IMR-90 (cell line): Measurements from ENCODE around the gene CPTP.

Source experiments
- CEBPB ChIP-seq: IDR thresholded peaks from 2 replicates; pipeline ENCODE4 v1.6.1; 2012; ENCODE audit warnings: low read depth, low read length, improper control_type of control experiment
- CHD1 ChIP-seq: IDR thresholded peaks from 2 replicates; pipeline ENCODE4 v1.6.1; 2012; ENCODE audit warnings: low read depth, low read length, improper control_type of control experiment
- NFE2L2 ChIP-seq: fragments of 150-350 bp; IDR thresholded peaks from 2 replicates; pipeline ENCODE4 v1.6.1; 2016; ENCODE audit warnings: low read depth, mild to moderate bottlenecking, low read length
- POLR2A ChIP-seq: IDR thresholded peaks from 2 replicates; pipeline ENCODE4 v1.6.1; 2012; ENCODE audit warnings: mild to moderate bottlenecking, low read depth, low read length
- RCOR1 ChIP-seq: IDR thresholded peaks from 2 replicates; pipeline ENCODE4 v1.6.1; 2012; ENCODE audit warnings: mild to moderate bottlenecking, low read length, improper control_type of control experiment; ENCODE audit not compliant: insufficient replicate concordance
- RFX5 ChIP-seq: IDR thresholded peaks from 2 replicates; pipeline ENCODE4 v1.8.0; 2012; ENCODE audit warnings: low read depth, mild to moderate bottlenecking, low read length, moderate library complexity
- SMC3 ChIP-seq: fragments of 150-350 bp; IDR thresholded peaks from 2 replicates; pipeline ENCODE4 v1.6.1; 2016; ENCODE audit warnings: low read depth, mild to moderate bottlenecking, antibody characterized with exemption, low read length, moderate library complexity
- TF ChIP-seq, protein P1 (sequence below): conservative IDR thresholded peaks from 2 replicates; pipeline ENCODE4 v1.5.1; 2012; ENCODE audit warnings: mild to moderate bottlenecking, low read depth, low read length, improper control_type of control experiment

DNA sequence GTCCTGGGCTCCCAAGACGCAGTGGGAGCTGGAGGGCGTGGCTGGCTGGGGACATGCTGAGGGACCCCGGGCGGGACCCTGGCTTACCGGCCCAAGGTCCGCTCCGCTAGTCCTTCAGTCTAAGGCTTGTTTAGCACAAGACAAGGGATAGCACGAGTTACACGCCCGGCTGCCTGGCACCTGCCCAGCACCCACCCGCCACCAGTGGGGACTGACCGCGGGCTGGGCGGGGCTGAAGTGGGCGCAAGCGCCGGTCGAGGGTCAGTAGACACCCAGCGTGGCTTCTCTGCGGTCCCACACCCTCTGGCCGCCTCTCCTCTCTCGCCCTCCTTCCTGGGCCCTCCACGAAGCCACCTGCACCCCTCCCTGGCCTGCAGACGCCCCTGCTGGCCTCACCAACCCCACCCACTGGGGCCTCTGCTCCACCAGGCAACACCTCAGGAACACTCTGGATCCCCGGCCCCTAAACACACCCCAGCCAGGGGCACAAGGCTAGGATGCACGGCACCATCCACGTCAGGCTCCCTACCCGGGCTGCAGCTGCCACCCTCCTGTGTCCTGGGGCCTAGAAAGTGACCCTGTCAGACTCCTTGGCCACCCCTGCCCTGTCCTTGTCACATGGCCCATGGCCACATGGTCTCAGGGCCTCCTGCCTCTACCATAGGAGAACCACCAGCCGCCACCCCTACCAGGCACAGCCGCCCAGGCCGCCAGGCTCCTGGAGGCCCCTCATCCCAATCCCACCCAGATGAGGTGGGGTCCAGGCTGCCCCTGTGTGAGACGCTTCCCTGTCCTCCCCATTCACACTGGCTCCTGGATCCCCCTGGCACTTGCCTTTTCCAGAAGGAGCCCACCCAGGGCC, 12.6 kb downstream of the CPTP start:
- TF ChIP-seq, protein P1, sequence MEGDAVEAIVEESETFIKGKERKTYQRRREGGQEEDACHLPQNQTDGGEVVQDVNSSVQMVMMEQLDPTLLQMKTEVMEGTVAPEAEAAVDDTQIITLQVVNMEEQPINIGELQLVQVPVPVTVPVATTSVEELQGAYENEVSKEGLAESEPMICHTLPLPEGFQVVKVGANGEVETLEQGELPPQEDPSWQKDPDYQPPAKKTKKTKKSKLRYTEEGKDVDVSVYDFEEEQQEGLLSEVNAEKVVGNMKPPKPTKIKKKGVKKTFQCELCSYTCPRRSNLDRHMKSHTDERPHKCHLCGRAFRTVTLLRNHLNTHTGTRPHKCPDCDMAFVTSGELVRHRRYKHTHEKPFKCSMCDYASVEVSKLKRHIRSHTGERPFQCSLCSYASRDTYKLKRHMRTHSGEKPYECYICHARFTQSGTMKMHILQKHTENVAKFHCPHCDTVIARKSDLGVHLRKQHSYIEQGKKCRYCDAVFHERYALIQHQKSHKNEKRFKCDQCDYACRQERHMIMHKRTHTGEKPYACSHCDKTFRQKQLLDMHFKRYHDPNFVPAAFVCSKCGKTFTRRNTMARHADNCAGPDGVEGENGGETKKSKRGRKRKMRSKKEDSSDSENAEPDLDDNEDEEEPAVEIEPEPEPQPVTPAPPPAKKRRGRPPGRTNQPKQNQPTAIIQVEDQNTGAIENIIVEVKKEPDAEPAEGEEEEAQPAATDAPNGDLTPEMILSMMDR = no peak
- TF ChIP-seq CHD1 (no peak), CEBPB (no peak), RFX5 (no peak), RCOR1 (no peak), POLR2A (no peak), NFE2L2 (no peak), SMC3 (no peak)
